Muscle of leg (tissue), 11 donors: ENCODE measurements around the gene TSR3. TPM values are rescaled to one million over a fixed set of nuclear protein-coding genes. Genes with fewer than 3 reads are reported as not detected.
A peak's percentile ranks its signal among the peaks of the same experiment; 100 is the strongest.

Experiments
- DNase-seq: peaks from one replicate; pipeline ENCODE4 v3.0.0; 2013
- H3K27ac ChIP-seq: one replicate; pipeline ENCODE4 v1.5.1; 2013; ENCODE audit warnings: mild to moderate bottlenecking, low read length, control low read depth
- H3K27me3 ChIP-seq: one replicate; pipeline ENCODE4 v1.6.1; 2013; ENCODE audit warnings: low read length; ENCODE audit not compliant: control insufficient read depth, insufficient read depth
- H3K36me3 ChIP-seq: one replicate; pipeline ENCODE4 v1.6.1; 2013; ENCODE audit warnings: low read length; ENCODE audit not compliant: control insufficient read depth, insufficient read depth
- H3K4me1 ChIP-seq: one replicate; pipeline ENCODE4 v1.6.1; 2013; ENCODE audit warnings: low read length; ENCODE audit not compliant: control insufficient read depth, insufficient read depth
- H3K4me3 ChIP-seq: one replicate; pipeline ENCODE4 v1.5.1; 2013; ENCODE audit warnings: low read length, control low read depth
- H3K9me3 ChIP-seq: replicated peaks from 2 replicates; pipeline ENCODE4 v1.6.1; 2013; ENCODE audit warnings: low read depth, low read length; ENCODE audit not compliant: control insufficient read depth
- WGBS: methylation state at CpG from one replicate; pipeline ENCODE4 v1.1.5; 2013; ENCODE audit warnings: missing lambda C conversion rate; ENCODE audit not compliant: insufficient coverage; 5-methylcytosine and 5-hydroxymethylcytosine counted together
- polyA plus RNA-seq, 8 donors: library from polyadenylated mRNA; unstranded; fragments of 120-200 nt; gene quantifications; one replicate each; pipeline versions ENCODE4 v1.2.1 to v1.2.3, GENCODE V29; 2013; ENCODE audit warnings: inconsistent platforms in 1 of 8, low replicate concordance in 1 of 8; ENCODE audit not compliant: insufficient read length in 8 of 8, insufficient read depth in 1 of 8
- total RNA-seq: library from RNA; stranded (reverse); fragments of 120-200 nt; gene quantifications from one replicate; pipeline ENCODE4 v1.2.4, GENCODE V29; 2013

TSR3 gene
- total and polyA plus RNA-seq, 9 donors, result 40.9 to 62.3 (median 49.2) TPM

- Histone ChIP-seq H3K9me3 (no peaks in the 10 kb centered on the region), H3K36me3 (peaks cover 31% of the 10 kb centered on the region), H3K27ac (no peak overlapping the region), H3K27me3 (peaks cover 6% of the 10 kb centered on the region), H3K4me3 (peak overlapping the region; percentile 19), H3K4me1 (peaks cover 10% of the 10 kb centered on the region)
- 6% methylated on average over 31 of the region's 31 CpGs for WGBS
- DNase-seq, result peak; percentile 59
Observed at GRCh38 chr16:1378804-1379303, 27.2 kb upstream of the TSR3 start.

GRCh38 chr16:1378087-1378803 is 26.6 kb upstream of the TSR3 start:
- Histone ChIP-seq H3K27me3 (peaks cover 6% of the 10 kb centered on the region), H3K27ac (no peak overlapping the region), H3K4me1 (peaks cover 10% of the 10 kb centered on the region), H3K36me3 (peaks cover 26% of the 10 kb centered on the region), H3K9me3 (no peaks in the 10 kb centered on the region), H3K4me3 (no peak overlapping the region)
- no peak for DNase-seq
- 83% methylated on average over 17 of the region's 25 CpGs for WGBS

- H3K4me3 ChIP-seq, result no peak overlapping the region
- H3K27ac ChIP-seq, result no peak overlapping the region
- 84% methylated on average over 10 of the region's 10 CpGs for WGBS
Observed at GRCh38 chr16:1377406-1378010, 25.8 kb upstream of the TSR3 start.

GRCh38 chr16:1375741-1376410 is 24.2 kb upstream of the TSR3 start:
- no peaks in the 10 kb centered on the region for H3K9me3 ChIP-seq
- WGBS, result 88% methylated on average over 18 of the region's 19 CpGs
- DNase-seq, result no peak
- peaks cover 6% of the 10 kb centered on the region for H3K27me3 ChIP-seq
- H3K4me1 ChIP-seq, result peaks cover 10% of the 10 kb centered on the region
- peaks cover 17% of the 10 kb centered on the region for H3K36me3 ChIP-seq
- no peak overlapping the region for H3K4me3 ChIP-seq
- no peak overlapping the region for H3K27ac ChIP-seq

More at GRCh38 chr16:1377406-1378010, 25.8 kb upstream of the TSR3 start:
- no peak for DNase-seq
- peaks cover 25% of the 10 kb centered on the region for H3K36me3 ChIP-seq
- peaks cover 10% of the 10 kb centered on the region for H3K4me1 ChIP-seq
- peaks cover 6% of the 10 kb centered on the region for H3K27me3 ChIP-seq
- no peaks in the 10 kb centered on the region for H3K9me3 ChIP-seq

- Histone ChIP-seq H3K9me3 (no peaks in the 10 kb centered on the region), H3K4me1 (peaks cover 10% of the 10 kb centered on the region), H3K4me3 (no peak overlapping the region), H3K27ac (no peak overlapping the region), H3K36me3 (peaks cover 18% of the 10 kb centered on the region), H3K27me3 (peaks cover 6% of the 10 kb centered on the region)
- WGBS, result 87% methylated on average over 20 of the region's 24 CpGs
- DNase-seq, result no peak
Observed at GRCh38 chr16:1375298-1375640, 23.6 kb upstream of the TSR3 start.

GRCh38 chr16:1374418-1375297 is 23.0 kb upstream of the TSR3 start:
- H3K9me3 ChIP-seq, result no peaks in the 10 kb centered on the region
- H3K27ac ChIP-seq, result no peak overlapping the region
- peaks cover 3% of the 10 kb centered on the region for H3K27me3 ChIP-seq
- DNase-seq, result no peak
- peaks cover 6% of the 10 kb centered on the region for H3K4me1 ChIP-seq
- H3K4me3 ChIP-seq, result no peak overlapping the region
- peaks cover 22% of the 10 kb centered on the region for H3K36me3 ChIP-seq
- 82% methylated on average over 40 of the region's 46 CpGs for WGBS

GRCh38 chr16:1372292-1372950 is 20.7 kb upstream of the TSR3 start:
- Histone ChIP-seq H3K27me3 (no peaks in the 10 kb centered on the region), H3K4me3 (no peak overlapping the region), H3K9me3 (no peaks in the 10 kb centered on the region), H3K27ac (no peak overlapping the region), H3K36me3 (peaks cover 22% of the 10 kb centered on the region), H3K4me1 (no peaks in the 10 kb centered on the region)
- 85% methylated on average over 9 of the region's 21 CpGs for WGBS
- DNase-seq, result no peak

- 89% methylated on average over 30 of the region's 33 CpGs for WGBS
Observed at GRCh38 chr16:1371054-1371978, 19.6 kb upstream of the TSR3 start.

More at GRCh38 chr16:1371054-1371978, 19.6 kb upstream of the TSR3 start:
- DNase-seq, result no peak
- peaks cover 31% of the 10 kb centered on the region for H3K36me3 ChIP-seq
- H3K4me3 ChIP-seq, result no peak overlapping the region
- no peaks in the 10 kb centered on the region for H3K9me3 ChIP-seq
- H3K27me3 ChIP-seq, result no peaks in the 10 kb centered on the region
- H3K4me1 ChIP-seq, result no peaks in the 10 kb centered on the region
- H3K27ac ChIP-seq, result no peak overlapping the region
